HG03103 (cell line): ENCODE results near the gene ITSN1.
"Not testable (repeated sequence)": the region's sequence is repeated elsewhere in the genome, so short reads cannot be mapped to it uniquely, and the experiment has no call there.

ENCODE experiments used
- ATAC-seq: cut with Tn5 transposase; IDR thresholded peaks from one replicate; pipeline ENCODE4 v1.9.1; 2021; ENCODE audit warnings: low read depth; ENCODE audit not compliant: unreplicated experiment

The ITSN1 gene

DNA sequence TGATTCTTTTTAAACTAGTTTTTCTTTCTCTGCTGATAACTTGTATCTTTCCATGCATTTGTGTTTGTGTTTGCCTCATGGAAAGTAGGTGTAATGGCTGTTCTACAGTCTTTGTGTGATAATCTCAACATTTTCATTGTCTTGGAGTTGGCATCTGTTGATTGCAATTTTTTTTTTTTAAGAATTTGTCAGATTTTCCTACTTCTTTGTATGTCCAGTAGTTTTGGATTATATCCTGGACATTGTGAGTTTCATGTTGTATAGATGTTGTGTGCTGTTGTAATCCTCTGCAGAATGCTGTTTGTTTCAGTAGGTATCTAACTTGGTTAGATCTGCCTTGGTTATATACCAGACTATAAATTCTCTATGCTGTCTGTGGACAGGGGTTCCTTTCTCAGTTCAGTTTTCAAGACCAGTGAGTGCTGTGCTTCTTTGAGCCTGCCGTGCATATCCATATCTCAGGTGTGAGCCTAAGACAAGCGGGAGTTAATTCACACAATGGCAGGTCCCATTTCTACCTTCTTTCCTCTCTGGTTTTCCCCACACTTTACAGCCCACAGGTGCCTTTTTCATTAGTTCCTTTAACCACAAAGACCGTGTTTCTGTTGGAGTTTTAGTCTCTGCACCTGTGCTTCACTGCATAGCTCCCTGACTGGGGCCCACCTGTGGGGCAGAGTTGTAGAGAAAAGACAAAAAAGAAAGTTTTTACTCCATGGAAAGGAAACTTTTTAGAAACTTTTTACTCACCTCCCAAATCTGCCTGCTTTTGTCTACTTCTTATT, 69.9 kb downstream of the ITSN1 start:
- no peak for ATAC-seq

- no peak for ATAC-seq
Measured at GRCh38 chr21:33721081-33721480, 78.8 kb downstream of the ITSN1 start.

DNA sequence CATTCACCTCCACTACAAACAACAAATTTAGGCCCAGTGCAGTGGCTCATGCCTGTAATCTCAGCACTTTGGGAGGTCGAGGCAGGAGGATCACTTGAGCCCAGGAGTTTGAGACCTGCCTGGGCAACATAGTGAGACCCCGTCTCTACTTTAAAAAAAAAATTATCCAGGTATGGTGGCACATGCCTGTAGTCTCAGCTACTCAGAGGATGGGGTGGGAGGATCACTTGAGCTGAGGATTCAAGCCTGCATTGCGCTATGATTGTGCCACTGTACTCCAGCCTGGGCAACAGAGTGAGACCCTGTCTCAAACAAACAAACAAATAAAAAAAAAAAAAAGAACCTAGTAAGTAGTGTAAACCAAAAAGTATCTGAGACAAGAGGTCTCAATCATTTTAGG, 86.8 kb downstream of the ITSN1 start:
- ATAC-seq: not testable (repeated sequence)

GRCh38 chr21:33729641-33730040, 87.3 kb downstream of the ITSN1 start:
- no peak for ATAC-seq

- ATAC-seq: no peak
Measured at GRCh38 chr21:33731447-33731846, 89.1 kb downstream of the ITSN1 start.

DNA sequence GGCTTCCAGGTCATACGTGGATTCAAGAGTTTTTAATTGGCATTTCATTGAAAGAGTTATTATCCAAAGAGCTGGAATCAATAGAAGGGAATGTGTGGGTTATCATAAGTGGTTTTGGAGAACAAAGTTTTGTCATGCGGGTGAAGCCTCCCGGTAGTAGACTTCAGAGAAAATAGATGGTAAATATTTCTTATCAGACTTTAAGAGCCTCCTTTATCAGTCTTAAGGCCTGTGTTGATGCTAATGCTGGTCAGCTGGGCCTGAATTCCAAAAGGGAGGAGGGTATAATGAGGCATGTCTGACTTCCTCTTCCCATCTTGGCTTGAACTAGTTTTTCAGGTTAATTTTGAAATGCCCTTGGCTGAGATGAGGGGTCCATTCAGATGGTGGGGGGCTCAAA, 89.7 kb downstream of the ITSN1 start:
- ATAC-seq: no peak

DNA sequence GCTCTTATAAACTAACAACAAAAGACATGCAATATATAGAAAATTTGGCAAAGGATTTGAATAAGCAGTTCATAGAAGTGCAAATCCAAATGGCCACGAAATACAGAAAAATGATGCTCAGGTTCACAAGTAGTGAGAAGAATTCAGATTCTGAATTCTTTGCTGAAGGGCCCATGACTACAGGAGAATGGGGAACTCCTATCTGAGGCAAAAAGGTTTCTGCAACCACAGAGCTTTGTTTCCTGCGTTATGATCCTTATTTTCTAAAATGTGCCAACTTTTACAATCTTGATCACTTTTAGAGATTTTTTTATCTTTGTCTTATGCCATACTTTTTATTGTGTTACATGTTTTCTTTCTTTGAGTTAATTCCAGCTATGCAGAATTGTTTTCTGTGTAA, 91.3 kb downstream of the ITSN1 start:
- ATAC-seq: no peak

DNA sequence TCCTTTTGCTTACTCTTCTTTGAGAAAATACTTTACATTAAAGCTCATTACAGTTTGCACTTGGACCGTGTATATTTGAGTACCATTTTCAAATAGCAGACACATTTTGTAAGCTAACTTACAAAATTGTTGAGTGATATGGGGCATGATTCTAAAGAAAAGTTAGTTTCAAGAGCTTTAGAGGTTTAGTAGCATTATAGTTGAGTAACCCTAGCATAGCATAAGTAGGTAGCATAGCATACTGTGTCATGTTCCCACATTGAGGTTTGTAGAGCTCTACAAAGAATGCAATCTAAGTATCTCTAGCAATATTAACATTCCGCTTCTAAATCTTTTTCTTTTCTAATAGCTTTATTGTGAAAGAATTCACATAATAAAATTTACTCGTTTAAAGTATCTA, 92.0 kb downstream of the ITSN1 start:
- no peak for ATAC-seq

- ATAC-seq: no peak
Measured at GRCh38 chr21:33734818-33735217, 92.5 kb downstream of the ITSN1 start.

DNA sequence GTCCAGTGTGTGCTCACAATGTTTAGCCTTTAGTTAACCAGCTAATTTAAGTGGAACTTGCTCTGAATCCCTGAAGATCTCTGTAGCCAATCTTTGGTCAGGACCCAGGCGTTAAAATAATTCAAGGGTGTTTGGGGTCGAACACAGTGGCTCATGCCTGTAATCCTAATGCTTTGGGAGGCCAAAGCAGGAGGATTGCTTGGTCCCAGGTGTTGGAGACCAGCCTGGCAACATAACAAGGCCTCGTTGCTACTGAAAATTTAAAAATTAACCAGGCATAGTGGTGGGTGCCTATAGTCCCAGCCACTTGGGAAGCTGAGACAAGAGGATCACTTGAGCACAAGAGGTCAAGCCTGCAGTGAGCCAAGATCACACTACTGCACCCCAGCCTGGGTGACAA, 94.3 kb downstream of the ITSN1 start:
- ATAC-seq: no peak

- no peak for ATAC-seq
Measured at GRCh38 chr21:33739701-33740100, 97.4 kb downstream of the ITSN1 start.

GRCh38 chr21:33747420-33747819, 105.1 kb downstream of the ITSN1 start:
- no peak for ATAC-seq

- no peak for ATAC-seq
Measured at GRCh38 chr21:33748903-33749302, 106.6 kb downstream of the ITSN1 start.

DNA sequence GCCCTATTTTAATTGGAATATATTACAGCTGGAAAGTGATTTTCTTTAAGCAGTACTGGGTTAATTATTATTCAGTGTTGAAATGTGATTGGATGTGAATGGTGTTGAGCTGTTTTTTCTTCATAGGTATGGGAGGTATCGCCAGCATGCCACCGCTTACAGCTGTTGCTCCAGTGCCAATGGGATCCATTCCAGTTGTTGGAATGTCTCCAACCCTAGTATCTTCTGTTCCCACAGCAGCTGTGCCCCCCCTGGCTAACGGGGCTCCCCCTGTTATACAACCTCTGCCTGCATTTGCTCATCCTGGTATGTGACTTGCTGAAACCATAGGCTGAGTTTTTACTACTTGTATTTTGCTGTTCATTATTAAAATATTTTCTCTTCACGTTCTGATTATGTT, 107.7 kb downstream of the ITSN1 start:
- ATAC-seq: no peak

DNA sequence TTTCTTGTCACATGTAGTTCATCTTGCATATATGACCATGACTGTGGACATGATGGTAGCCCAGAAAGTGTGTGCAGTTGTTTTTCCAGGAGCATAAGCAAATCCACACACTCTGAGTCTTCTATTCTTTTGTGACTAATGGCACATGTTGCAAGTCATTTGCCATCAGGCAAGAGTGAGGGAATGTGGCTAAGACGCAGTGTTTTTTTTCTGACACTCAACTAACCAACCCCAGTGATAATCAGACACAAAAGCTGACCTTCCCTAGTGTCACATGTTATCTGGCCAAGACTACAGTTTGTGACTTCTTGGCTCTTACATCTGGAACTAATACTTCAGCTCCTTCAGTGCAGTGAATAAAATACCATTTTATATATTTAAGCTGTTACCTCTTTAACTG, 108.8 kb downstream of the ITSN1 start:
- ATAC-seq: no peak

- ATAC-seq: no peak
Measured at GRCh38 chr21:33751533-33751932, 109.2 kb downstream of the ITSN1 start.

- ATAC-seq: no peak
Measured at GRCh38 chr21:33752260-33752659, 110.0 kb downstream of the ITSN1 start.

DNA sequence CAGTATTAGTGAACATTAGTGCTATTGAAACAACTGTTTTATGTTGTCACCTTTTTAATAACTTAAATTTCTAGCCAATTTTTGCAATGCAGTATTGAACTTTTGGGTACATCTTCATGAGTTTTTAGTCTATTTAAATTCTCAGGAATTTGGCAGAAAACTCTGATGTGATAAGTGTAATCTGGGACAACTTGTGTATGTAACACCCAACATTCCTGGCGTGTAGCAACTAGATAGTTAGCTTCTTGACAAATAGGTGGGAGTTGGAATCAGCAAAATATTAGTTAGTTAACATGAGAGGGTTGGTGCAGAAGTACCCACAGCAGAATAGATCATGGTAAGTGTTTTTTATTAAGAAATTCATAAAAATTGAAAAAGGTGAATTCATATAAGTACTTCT, 111.6 kb downstream of the ITSN1 start:
- ATAC-seq: no peak

DNA sequence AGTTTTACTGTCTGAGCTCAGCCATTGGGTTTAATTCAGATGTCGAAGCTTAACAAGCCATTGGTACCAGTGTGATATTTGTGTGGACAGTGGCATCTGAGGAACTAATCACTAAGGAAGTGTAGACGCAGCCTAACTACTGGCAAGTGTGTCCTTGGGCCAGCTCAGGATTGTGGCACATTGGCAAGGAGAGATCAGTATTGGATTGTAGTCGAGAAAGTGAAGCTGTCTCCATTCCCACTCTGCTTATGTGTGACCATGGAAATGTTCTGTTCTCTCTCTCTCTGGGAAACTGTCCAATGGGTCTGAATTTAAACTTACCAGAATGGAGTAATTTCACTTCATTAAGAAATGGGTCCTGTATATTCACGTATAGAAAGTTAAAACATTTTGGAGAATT, 112.2 kb downstream of the ITSN1 start:
- no peak for ATAC-seq

DNA sequence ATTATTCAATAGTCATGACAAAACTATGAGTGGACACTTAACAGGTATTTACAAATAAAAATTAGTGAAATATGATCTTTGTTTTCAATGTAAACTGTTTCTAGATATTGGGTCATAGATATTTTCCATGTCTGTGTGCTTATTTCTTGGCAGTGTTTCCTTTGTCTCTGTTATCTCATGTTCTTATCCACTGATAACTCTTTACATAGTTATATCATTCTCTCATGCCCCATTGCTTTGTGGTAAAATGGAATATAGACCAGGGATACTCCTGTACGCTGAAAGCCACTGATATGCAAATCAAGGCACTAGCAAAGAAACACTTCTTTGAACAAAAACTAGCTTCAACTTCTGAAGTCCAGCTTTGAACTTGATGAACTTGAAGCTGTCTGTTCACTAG, 113.1 kb downstream of the ITSN1 start:
- no peak for ATAC-seq

GRCh38 chr21:33760641-33761440, 118.5 kb downstream of the ITSN1 start:
- no peak for ATAC-seq

DNA sequence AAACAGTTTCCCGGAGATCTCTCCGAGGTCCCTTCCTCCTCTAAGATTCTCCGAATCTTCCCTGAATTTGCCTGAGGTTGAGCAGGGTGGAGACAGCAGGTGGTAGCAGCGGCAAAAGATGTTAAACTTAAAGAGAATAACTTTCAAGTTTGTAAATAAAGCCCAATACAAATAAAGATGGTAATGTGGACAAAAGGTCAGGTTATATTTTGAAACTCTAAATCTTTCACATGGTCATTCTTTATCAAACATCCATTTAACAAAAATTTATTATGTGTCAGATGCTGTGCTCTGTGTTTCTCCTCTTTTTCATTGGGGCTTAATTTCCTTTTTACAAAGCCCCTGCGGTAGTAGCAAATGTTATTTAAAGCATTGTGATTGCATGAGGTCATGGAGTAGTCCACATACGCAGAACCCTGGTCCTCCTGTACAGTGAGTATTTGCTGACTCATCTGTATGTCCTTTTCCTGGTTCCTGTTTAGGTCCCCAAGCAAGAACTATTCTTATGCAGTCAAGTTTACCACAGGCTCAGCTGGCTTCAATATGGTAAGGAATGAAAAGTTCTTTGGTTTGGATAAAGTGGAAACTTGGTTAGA, 119.2 kb downstream of the ITSN1 start:
- ATAC-seq: no peak
